ENCODE measurements around the gene KCTD12.

DNA sequence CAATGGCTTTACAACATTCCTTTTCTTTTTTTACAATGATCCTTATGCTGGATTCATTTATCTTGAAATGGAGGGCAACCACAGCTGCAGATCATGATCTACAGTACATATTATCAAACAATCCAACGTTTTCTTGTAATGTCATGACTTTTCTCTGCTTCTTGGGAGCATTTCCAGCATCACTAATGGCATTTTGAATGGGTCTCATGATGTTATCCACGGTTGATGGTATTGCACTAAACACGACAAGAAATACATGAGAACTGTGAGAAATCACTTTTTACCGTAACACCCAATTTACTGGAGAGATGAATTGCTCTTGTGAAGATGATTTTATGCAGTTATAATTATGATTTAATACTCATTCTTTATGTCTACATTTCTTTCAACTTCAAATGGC, 45.9 kb upstream of the KCTD12 start:
- TF ChIP-seq POLR2A (IDR thresholded peaks at IDR 0.05; ENCODE audit: low read depth, low read length) (no peak), POLR2AphosphoS5 (IDR thresholded peaks at IDR 0.05; ENCODE audit: low read depth, low read length) (no peak), TAF1 (IDR thresholded peaks at IDR 0.05; ENCODE audit: low read depth, low read length) (no peak)
